WERI-Rb-1 (cell line): ENCODE results near the gene DNASE1L3.

Experiments
- DNase-seq: peaks from one replicate; pipeline ENCODE4 v3.0.0-alpha.2; 2020
- H3K27ac ChIP-seq: fragments of 250-450 bp; sonication (Bioruptor Pico); 2 replicates; pipeline ENCODE4 v1.5.1; 2020; ENCODE audit warnings: mild to moderate bottlenecking, moderate library complexity
- H3K27me3 ChIP-seq: fragments of 250-450 bp; sonication (Bioruptor Pico); 2 replicates; pipeline ENCODE4 v1.5.1; 2021; ENCODE audit warnings: mild to moderate bottlenecking, low read depth, moderate library complexity; ENCODE audit not compliant: insufficient read depth, severe bottlenecking
- H3K36me3 ChIP-seq: fragments of 250-450 bp; sonication (Bioruptor Pico); 2 replicates; pipeline ENCODE4 v1.5.1; 2020; ENCODE audit warnings: mild to moderate bottlenecking, moderate library complexity
- H3K4me3 ChIP-seq: 2 replicates; pipeline ENCODE4 v1.5.1; 2011; ENCODE audit warnings: low read depth, mild to moderate bottlenecking, control low read depth, low read length
- H3K9me3 ChIP-seq: fragments of 250-450 bp; sonication (Bioruptor Pico); 2 replicates; pipeline ENCODE4 v1.5.1; 2021; ENCODE audit warnings: mild to moderate bottlenecking, moderate library complexity; ENCODE audit not compliant: severe bottlenecking
- CTCF ChIP-seq: IDR thresholded peaks from 2 replicates; pipeline ENCODE4 v1.5.1; 2011; ENCODE audit warnings: low read depth, mild to moderate bottlenecking, control low read depth, inconsistent platforms, low read length

DNASE1L3 gene

GRCh38 chr3:58173669-58174398, 36.9 kb downstream of the DNASE1L3 start:
- H3K27ac ChIP-seq = no peak overlapping the region
- TF ChIP-seq CTCF = peak; percentile 77
- DNase-seq = peak; percentile 76
- no peaks in the 10 kb centered on the region for H3K27me3 ChIP-seq
- no peak overlapping the region for H3K4me3 ChIP-seq
- no peaks in the 10 kb centered on the region for H3K9me3 ChIP-seq
- no peaks in the 10 kb centered on the region for H3K36me3 ChIP-seq

GRCh38 chr3:58173029-58173668, 37.6 kb downstream of the DNASE1L3 start:
- H3K4me3 ChIP-seq = no peak overlapping the region
- no peak for TF ChIP-seq CTCF
- no peaks in the 10 kb centered on the region for H3K9me3 ChIP-seq
- no peaks in the 10 kb centered on the region for H3K27me3 ChIP-seq
- DNase-seq = no peak
- no peak overlapping the region for H3K27ac ChIP-seq
- H3K36me3 ChIP-seq = no peaks in the 10 kb centered on the region

DNA sequence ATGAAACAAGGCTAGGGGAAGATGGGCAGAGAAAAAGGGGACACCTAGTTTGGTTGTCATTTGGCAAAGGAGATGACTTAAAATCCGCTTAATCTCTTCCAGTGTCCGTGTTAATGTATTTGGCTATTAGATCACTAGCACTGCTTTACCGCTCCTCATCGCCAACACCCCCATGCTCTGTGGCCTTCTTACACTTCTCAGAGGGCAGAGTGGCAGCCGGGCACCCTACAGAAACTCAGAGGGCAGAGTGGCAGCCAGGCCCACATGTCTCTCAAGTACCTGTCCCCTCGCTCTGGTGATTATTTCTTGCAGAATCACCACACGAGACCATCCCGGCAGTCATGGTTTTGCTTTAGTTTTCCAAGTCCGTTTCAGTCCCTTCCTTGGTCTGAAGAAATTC, 39.6 kb downstream of the DNASE1L3 start:
- Histone ChIP-seq H3K27ac (no peak overlapping the region), H3K27me3 (no peaks in the 10 kb centered on the region), H3K9me3 (no peaks in the 10 kb centered on the region), H3K36me3 (no peaks in the 10 kb centered on the region), H3K4me3 (no peak overlapping the region)
- no peak for DNase-seq
- no peak for TF ChIP-seq CTCF

GRCh38 chr3:58170376-58170775, 40.4 kb downstream of the DNASE1L3 start:
- TF ChIP-seq CTCF = no peak
- Histone ChIP-seq H3K27ac (no peak overlapping the region), H3K4me3 (no peak overlapping the region), H3K36me3 (no peaks in the 10 kb centered on the region), H3K27me3 (no peaks in the 10 kb centered on the region), H3K9me3 (no peaks in the 10 kb centered on the region)
- no peak for DNase-seq

DNA sequence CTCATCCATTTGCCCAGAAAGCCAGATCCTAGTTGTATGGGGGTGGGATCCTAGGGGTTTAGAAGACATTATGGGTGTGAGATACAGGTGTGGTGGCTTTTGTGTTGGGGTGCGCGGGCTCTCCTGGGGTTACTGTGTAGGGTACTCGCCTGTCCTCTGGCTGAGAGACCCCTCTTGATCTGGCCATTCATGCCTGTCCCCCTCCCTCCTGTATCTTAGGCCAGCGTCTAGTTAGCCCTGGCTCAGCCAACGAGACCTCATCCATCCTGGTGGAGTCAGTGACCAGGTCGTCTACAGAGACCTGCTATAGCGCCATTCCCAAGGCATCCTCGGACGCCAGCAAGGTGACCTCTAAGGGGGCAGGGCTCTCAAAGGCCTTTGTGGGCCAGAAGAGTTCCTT, 41.4 kb downstream of the DNASE1L3 start:
- H3K27me3 ChIP-seq = no peaks in the 10 kb centered on the region
- H3K27ac ChIP-seq = no peak overlapping the region
- no peaks in the 10 kb centered on the region for H3K36me3 ChIP-seq
- no peaks in the 10 kb centered on the region for H3K9me3 ChIP-seq
- H3K4me3 ChIP-seq = no peak overlapping the region
- TF ChIP-seq CTCF = no peak
- DNase-seq = no peak
